Loucy (cell line): ENCODE measurements around the gene PPP1R3D.
"Not testable (repeated sequence)": the region's sequence is repeated elsewhere in the genome, so short reads cannot be mapped to it uniquely, and the experiment has no call there.

Experiments used
- H2AFZ ChIP-seq: fragments of 200-600 bp; sonication (generic); 2 replicates; pipeline ENCODE4 v1.6.0; 2016; ENCODE audit warnings: antibody characterized with exemption, mild to moderate bottlenecking, low read length, moderate library complexity
- H3F3A ChIP-seq: fragments of 200-600 bp; 2 replicates; pipeline ENCODE4 v1.6.0; 2016; ENCODE audit warnings: antibody characterized with exemption, low read depth, mild to moderate bottlenecking
- H3K27me3 ChIP-seq: fragments of 200-600 bp; sonication (generic); 2 replicates; pipeline ENCODE4 v1.6.1; 2014; ENCODE audit warnings: low read length, mild to moderate bottlenecking; ENCODE audit not compliant: insufficient read depth, poor library complexity, severe bottlenecking
- H3K36me3 ChIP-seq: fragments of 200-600 bp; sonication (generic); 2 replicates; pipeline ENCODE4 v1.6.1; 2016; ENCODE audit warnings: low read length; ENCODE audit not compliant: insufficient read depth
- H3K4me1 ChIP-seq: fragments of 200-600 bp; sonication (generic); 2 replicates; pipeline ENCODE4 v1.5.1; 2014; ENCODE audit warnings: low read length, mild to moderate bottlenecking; ENCODE audit not compliant: insufficient read depth, poor library complexity, severe bottlenecking
- H3K4me2 ChIP-seq: fragments of 200-600 bp; sonication (generic); 2 replicates; pipeline ENCODE4 v1.6.0; 2014; ENCODE audit warnings: antibody characterized with exemption, low read length, low read depth, mild to moderate bottlenecking; ENCODE audit not compliant: poor library complexity, severe bottlenecking
- H3K4me3 ChIP-seq: fragments of 200-600 bp; sonication (generic); 2 replicates; pipeline ENCODE4 v1.5.1; 2014; ENCODE audit warnings: low read length, mild to moderate bottlenecking, mixed read lengths; ENCODE audit not compliant: poor library complexity, severe bottlenecking
- H3K79me2 ChIP-seq: fragments of 200-600 bp; sonication (generic); 2 replicates; pipeline ENCODE4 v1.6.1; 2014; ENCODE audit warnings: low read length; ENCODE audit not compliant: insufficient read depth
- H3K9ac ChIP-seq: fragments of 200-600 bp; sonication (generic); 2 replicates; pipeline ENCODE4 v1.6.0; 2014; ENCODE audit warnings: mild to moderate bottlenecking, low read depth, low read length, moderate library complexity; ENCODE audit not compliant: poor library complexity, severe bottlenecking
- H3K9me2 ChIP-seq: fragments of 200-600 bp; sonication (generic); replicated peaks from 2 replicates; pipeline ENCODE4 v1.6.1; 2016; ENCODE audit warnings: low read depth, low read length, mixed read lengths
- H3K9me3 ChIP-seq: fragments of 200-600 bp; sonication (generic); 2 replicates; pipeline ENCODE4 v1.6.1; 2014; ENCODE audit warnings: mild to moderate bottlenecking, antibody characterized with exemption, low read length, low read depth; ENCODE audit not compliant: insufficient read depth
- H4K20me1 ChIP-seq: fragments of 200-600 bp; sonication (generic); 2 replicates; pipeline ENCODE4 v1.6.0; 2014; ENCODE audit warnings: antibody characterized with exemption, low read length, mild to moderate bottlenecking; ENCODE audit not compliant: insufficient read depth, poor library complexity, severe bottlenecking
- CTCF ChIP-seq: fragments of 200-600 bp; sonication (generic); conservative IDR thresholded peaks from 2 replicates; pipeline ENCODE4 v1.5.1; 2014; ENCODE audit warnings: mild to moderate bottlenecking, antibody characterized with exemption, low read length
- EZH2phosphoT487 ChIP-seq: fragments of 200-600 bp; IDR thresholded peaks from 2 replicates; pipeline ENCODE4 v1.6.1; 2018; ENCODE audit warnings: antibody characterized with exemption, mild to moderate bottlenecking, moderate library complexity, borderline replicate concordance

PPP1R3D gene

DNA sequence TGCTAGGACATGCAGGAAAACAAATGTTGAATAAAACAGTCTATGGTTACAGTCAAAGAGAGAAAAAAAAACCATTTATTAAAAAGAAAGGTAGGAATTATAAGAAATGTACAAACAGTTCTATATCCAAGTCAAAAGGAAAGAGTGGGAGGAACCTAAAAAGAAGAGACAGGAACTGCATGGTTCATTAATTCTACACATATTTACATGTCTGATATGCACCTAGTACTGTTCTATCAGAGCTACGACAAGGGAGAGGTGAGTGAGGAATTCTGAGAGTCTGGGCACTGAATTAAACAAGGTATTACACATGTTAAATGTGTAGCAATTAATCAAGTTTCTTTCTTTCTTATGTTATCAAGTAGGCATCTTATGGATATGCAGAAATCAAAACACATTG lies 48.5 kb downstream of the PPP1R3D start:
- TF ChIP-seq EZH2phosphoT487 = no peak
- no peak for TF ChIP-seq CTCF
- no peak overlapping the region for H3K4me2 ChIP-seq
- no peaks in the 10 kb centered on the region for H4K20me1 ChIP-seq

DNA sequence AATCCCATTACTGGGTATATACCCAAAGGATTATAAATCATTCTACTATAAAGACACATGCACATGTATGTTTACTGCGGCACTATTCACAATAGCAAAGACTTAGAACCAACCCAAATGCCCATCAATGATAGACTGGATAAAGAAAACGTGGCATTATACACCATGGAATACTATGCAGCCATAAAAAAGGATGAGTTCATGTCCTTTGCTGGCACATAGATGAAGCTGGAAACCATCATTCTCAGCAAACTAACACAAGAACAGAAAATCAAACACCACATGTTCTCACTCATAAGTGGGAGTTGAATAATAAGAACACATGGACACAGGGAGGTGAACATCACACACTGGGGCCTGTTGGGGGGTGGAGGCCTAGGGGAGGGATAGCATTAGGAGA lies 50.1 kb downstream of the PPP1R3D start:
- not testable (repeated sequence) for H2AFZ ChIP-seq, H3K9ac ChIP-seq, H3K27me3 ChIP-seq, H4K20me1 ChIP-seq, H3K36me3 ChIP-seq, H3K9me2 ChIP-seq, H3K9me3 ChIP-seq, H3K4me3 ChIP-seq, H3F3A ChIP-seq, H3K4me2 ChIP-seq, H3K4me1 ChIP-seq, H3K79me2 ChIP-seq

More for the DNA sequence above, 48.5 kb downstream of the PPP1R3D start:
- Histone ChIP-seq H3K4me1 (no peaks in the 10 kb centered on the region), H3K79me2 (no peaks in the 10 kb centered on the region), H3F3A (no peaks in the 10 kb centered on the region), H3K36me3 (no peaks in the 10 kb centered on the region), H2AFZ (no peak overlapping the region), H3K4me3 (no peak overlapping the region), H3K9ac (no peak overlapping the region), H3K27me3 (no peaks in the 10 kb centered on the region), H3K9me3 (no peaks in the 10 kb centered on the region), H3K9me2 (no peaks in the 10 kb centered on the region)

GRCh38 chr20:59888050-59888449 lies 52.1 kb downstream of the PPP1R3D start:
- no peaks in the 10 kb centered on the region for H3K27me3 ChIP-seq
- no peaks in the 10 kb centered on the region for H3K4me1 ChIP-seq
- no peaks in the 10 kb centered on the region for H4K20me1 ChIP-seq
- H3K36me3 ChIP-seq = no peaks in the 10 kb centered on the region
- no peaks in the 10 kb centered on the region for H3K9me2 ChIP-seq
- H3K4me2 ChIP-seq = no peak overlapping the region
- no peaks in the 10 kb centered on the region for H3K9me3 ChIP-seq
- H2AFZ ChIP-seq = no peak overlapping the region
- no peak overlapping the region for H3K9ac ChIP-seq
- no peaks in the 10 kb centered on the region for H3F3A ChIP-seq
- TF ChIP-seq EZH2phosphoT487 (no peak), CTCF (no peak)
- no peaks in the 10 kb centered on the region for H3K79me2 ChIP-seq
- no peak overlapping the region for H3K4me3 ChIP-seq
